ENCODE measurements around the gene FIP1L1. TPM values are rescaled to one million over a fixed set of nuclear protein-coding genes. Genes with fewer than 3 reads are reported as not detected.

Gene FIP1L1
- total RNA-seq, 1 experiment from 2014 or later = 95.0 TPM

DNA sequence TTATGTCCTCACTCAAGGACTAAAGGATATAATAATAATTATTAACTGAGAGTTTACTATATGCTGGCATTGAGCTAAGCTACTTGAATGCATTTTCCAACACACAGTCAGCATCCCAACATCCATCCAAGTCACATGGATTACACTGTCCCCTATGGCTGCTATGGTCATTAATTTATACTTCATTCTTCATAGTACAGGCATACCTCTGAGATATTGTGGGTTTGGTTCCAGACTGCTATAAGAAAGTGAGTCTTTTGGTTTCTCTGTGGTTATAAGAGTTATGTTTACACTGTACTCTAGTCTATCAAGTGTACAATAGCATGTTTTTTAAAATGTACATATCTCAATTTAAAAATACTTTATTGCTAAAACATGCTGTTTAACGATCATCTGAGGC, 124.7 kb downstream of the FIP1L1 start:
- Histone ChIP-seq H3K4me1 (ENCODE audit: low read length) (no peaks in the 10 kb centered on the region), H3K4me3 (ENCODE audit: low read length) (no peak overlapping the region), H3K9me2 (replicated peaks; ENCODE audit: insufficient read depth, low read length) (no peaks in the 10 kb centered on the region), H2AFZ (ENCODE audit: low read length) (no peak overlapping the region), H3K36me3 (ENCODE audit: insufficient read depth, low read length) (no peaks in the 10 kb centered on the region), H3K9me3 (ENCODE audit: low read length) (no peaks in the 10 kb centered on the region), H3K27ac (ENCODE audit: low read length) (no peak overlapping the region), H3K9ac (ENCODE audit: low read length) (no peak overlapping the region), H3K27me3 (ENCODE audit: low read length) (no peaks in the 10 kb centered on the region), H3K79me2 (ENCODE audit: low read length) (no peaks in the 10 kb centered on the region), H3K4me2 (ENCODE audit: low read depth, low read length, poor library complexity, severe bottlenecking) (no peak overlapping the region), H4K20me1 (ENCODE audit: insufficient read depth, low read depth, low read length) (no peaks in the 10 kb centered on the region)
- DNase-seq = no peak

DNA sequence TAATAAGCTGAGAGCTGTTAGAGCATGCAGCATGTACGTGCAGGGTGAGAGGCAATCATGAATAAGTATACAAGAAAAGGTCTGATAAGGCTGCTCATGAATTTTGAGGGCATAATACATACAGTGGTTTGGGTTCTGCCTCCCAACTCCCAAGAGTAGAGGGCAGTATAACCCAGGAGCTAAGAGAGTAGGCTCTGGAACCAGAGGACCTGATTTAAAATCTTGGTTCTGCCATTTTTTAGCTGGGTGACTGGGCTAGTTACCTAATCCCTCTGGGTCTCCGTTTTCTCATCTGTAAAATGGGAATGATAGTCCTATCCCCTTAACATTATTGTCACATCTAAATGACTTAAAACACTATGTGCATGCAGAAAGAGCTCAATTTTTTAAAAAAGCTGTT, 128.5 kb downstream of the FIP1L1 start:
- no peak overlapping the region for H3K4me3 ChIP-seq (ENCODE audit: low read length)
- no peaks in the 10 kb centered on the region for H3K27me3 ChIP-seq (ENCODE audit: low read length)
- H4K20me1 ChIP-seq (ENCODE audit: insufficient read depth, low read depth, low read length) = no peaks in the 10 kb centered on the region
- H3K4me1 ChIP-seq (ENCODE audit: low read length) = no peaks in the 10 kb centered on the region
- H3K9me2 ChIP-seq (replicated peaks; ENCODE audit: insufficient read depth, low read length) = no peaks in the 10 kb centered on the region
- no peaks in the 10 kb centered on the region for H3K9me3 ChIP-seq (ENCODE audit: low read length)
- no peak for DNase-seq
- H2AFZ ChIP-seq (ENCODE audit: low read length) = no peak overlapping the region
- no peak overlapping the region for H3K9ac ChIP-seq (ENCODE audit: low read length)
- H3K4me2 ChIP-seq (ENCODE audit: low read depth, low read length, poor library complexity, severe bottlenecking) = no peak overlapping the region
- no peak overlapping the region for H3K27ac ChIP-seq (ENCODE audit: low read length)
- H3K36me3 ChIP-seq (ENCODE audit: insufficient read depth, low read length) = no peaks in the 10 kb centered on the region
- no peaks in the 10 kb centered on the region for H3K79me2 ChIP-seq (ENCODE audit: low read length)

DNA sequence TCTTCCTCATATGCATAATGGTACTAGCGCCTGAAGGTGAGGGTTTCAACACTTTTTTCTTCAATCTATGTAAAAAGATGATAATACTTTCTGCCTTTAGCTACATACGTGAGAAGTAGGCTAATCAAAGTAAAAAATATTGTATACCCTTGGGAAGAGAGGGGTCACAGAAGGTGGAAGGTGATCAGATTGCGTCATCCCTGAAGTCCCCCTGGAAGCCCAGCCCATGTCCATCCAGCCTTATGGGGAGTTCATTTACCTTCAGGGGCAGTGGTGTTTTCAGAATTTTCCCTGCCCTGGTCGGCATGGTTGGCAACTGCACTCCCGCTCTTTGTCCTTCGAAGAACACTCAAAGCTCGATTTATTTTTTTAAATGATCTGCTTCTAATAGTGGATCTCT, 129.6 kb downstream of the FIP1L1 start:
- Histone ChIP-seq H3K4me2 (ENCODE audit: low read depth, low read length, poor library complexity, severe bottlenecking) (no peak overlapping the region), H3K36me3 (ENCODE audit: insufficient read depth, low read length) (no peaks in the 10 kb centered on the region), H3K9me2 (replicated peaks; ENCODE audit: insufficient read depth, low read length) (no peaks in the 10 kb centered on the region), H3K79me2 (ENCODE audit: low read length) (no peaks in the 10 kb centered on the region), H3K27ac (ENCODE audit: low read length) (no peak overlapping the region), H3K4me1 (ENCODE audit: low read length) (no peaks in the 10 kb centered on the region), H4K20me1 (ENCODE audit: insufficient read depth, low read depth, low read length) (no peaks in the 10 kb centered on the region), H2AFZ (ENCODE audit: low read length) (no peak overlapping the region), H3K9ac (ENCODE audit: low read length) (no peak overlapping the region), H3K4me3 (ENCODE audit: low read length) (no peak overlapping the region), H3K9me3 (ENCODE audit: low read length) (no peaks in the 10 kb centered on the region), H3K27me3 (ENCODE audit: low read length) (no peaks in the 10 kb centered on the region)
- no peak for DNase-seq

DNA sequence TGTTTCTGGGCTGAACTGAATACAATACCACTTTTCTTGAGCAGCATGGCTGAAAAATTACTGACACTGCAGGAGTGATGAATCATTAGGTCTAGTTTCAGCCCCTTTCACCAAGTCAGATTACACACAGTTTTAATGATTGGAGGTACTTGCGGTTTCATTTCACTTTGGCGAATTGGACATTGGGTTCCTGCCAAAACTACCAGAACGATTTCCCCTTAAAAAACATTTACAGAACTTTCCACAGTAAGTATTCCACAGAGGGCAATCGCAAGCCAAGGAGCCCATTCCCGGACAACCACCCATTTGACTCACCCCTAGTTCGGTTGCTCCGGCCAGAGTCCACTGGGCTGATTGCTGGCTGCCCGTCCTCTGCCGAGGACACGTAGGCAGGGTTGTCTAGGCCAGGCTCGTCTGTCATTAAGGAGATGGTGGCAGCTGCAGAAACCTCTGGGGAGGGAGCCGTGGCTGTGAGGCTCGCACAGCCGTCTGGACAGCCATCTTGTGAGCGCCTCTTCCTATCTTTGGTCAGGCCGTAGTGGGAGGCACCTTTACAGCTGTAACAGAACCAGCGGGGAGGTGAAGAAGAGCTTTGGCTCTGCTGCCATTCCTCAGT, 130.3 kb downstream of the FIP1L1 start:
- H3K27ac ChIP-seq (ENCODE audit: low read length) = no peak overlapping the region
- no peaks in the 10 kb centered on the region for H3K9me3 ChIP-seq (ENCODE audit: low read length)
- no peaks in the 10 kb centered on the region for H3K27me3 ChIP-seq (ENCODE audit: low read length)
- no peak for DNase-seq
- H3K9ac ChIP-seq (ENCODE audit: low read length) = no peak overlapping the region
- H3K4me1 ChIP-seq (ENCODE audit: low read length) = no peaks in the 10 kb centered on the region
- H3K4me2 ChIP-seq (ENCODE audit: low read depth, low read length, poor library complexity, severe bottlenecking) = no peak overlapping the region
- H2AFZ ChIP-seq (ENCODE audit: low read length) = no peak overlapping the region
- no peaks in the 10 kb centered on the region for H3K9me2 ChIP-seq (replicated peaks; ENCODE audit: insufficient read depth, low read length)
- no peaks in the 10 kb centered on the region for H3K36me3 ChIP-seq (ENCODE audit: insufficient read depth, low read length)
- no peaks in the 10 kb centered on the region for H4K20me1 ChIP-seq (ENCODE audit: insufficient read depth, low read depth, low read length)
- no peak overlapping the region for H3K4me3 ChIP-seq (ENCODE audit: low read length)
- H3K79me2 ChIP-seq (ENCODE audit: low read length) = no peaks in the 10 kb centered on the region

DNA sequence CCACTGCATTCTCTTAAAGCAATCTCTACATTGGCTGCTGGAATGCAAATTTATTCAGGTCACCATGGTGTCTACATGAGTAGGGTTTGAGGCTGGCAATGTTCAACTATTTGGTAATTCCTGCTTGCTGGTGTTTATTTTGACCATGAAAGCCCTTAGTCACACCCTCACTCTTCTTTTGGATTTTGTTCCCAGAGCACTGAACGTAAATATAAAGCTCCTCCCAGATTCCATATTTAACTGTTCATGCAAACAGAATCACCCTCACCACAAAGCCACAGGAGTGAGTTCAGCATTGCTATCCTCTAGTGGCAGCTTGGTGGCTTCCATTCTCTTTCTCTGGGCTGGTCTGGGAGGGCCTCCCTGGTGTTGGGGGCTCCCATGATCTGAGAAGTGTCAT, 131.0 kb downstream of the FIP1L1 start:
- H3K27me3 ChIP-seq (ENCODE audit: low read length) = no peaks in the 10 kb centered on the region
- H3K27ac ChIP-seq (ENCODE audit: low read length) = no peak overlapping the region
- no peak for DNase-seq
- H3K9ac ChIP-seq (ENCODE audit: low read length) = no peak overlapping the region
- H3K4me1 ChIP-seq (ENCODE audit: low read length) = no peaks in the 10 kb centered on the region
- H3K9me3 ChIP-seq (ENCODE audit: low read length) = no peaks in the 10 kb centered on the region
- H3K36me3 ChIP-seq (ENCODE audit: insufficient read depth, low read length) = no peaks in the 10 kb centered on the region
- H3K79me2 ChIP-seq (ENCODE audit: low read length) = no peaks in the 10 kb centered on the region
- no peak overlapping the region for H3K4me2 ChIP-seq (ENCODE audit: low read depth, low read length, poor library complexity, severe bottlenecking)
- H3K4me3 ChIP-seq (ENCODE audit: low read length) = no peak overlapping the region
- no peaks in the 10 kb centered on the region for H4K20me1 ChIP-seq (ENCODE audit: insufficient read depth, low read depth, low read length)
- no peak overlapping the region for H2AFZ ChIP-seq (ENCODE audit: low read length)
- H3K9me2 ChIP-seq (replicated peaks; ENCODE audit: insufficient read depth, low read length) = no peaks in the 10 kb centered on the region

DNA sequence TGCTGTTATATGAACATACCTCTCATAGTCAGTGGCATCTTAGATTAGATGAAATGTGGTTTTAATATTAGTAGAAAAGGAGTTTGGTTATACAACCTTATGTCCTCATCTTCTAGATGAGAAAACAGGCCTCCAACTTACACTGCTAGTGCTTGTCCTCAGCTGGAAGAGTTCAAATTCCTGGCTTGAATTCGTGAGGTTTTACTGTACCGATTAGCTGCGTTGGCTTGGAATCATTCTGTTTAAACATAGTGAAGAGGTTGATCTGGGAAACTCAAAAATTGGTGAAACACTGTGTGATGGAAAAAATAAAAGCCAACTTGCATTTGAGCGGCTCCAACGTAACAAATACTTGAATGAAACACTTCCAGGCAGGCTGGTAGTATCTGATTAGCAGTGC, 132.9 kb downstream of the FIP1L1 start:
- no peaks in the 10 kb centered on the region for H3K79me2 ChIP-seq (ENCODE audit: low read length)
- H3K9ac ChIP-seq (ENCODE audit: low read length) = no peak overlapping the region
- H4K20me1 ChIP-seq (ENCODE audit: insufficient read depth, low read depth, low read length) = no peaks in the 10 kb centered on the region
- no peak overlapping the region for H3K27ac ChIP-seq (ENCODE audit: low read length)
- no peaks in the 10 kb centered on the region for H3K36me3 ChIP-seq (ENCODE audit: insufficient read depth, low read length)
- DNase-seq = no peak
- H3K27me3 ChIP-seq (ENCODE audit: low read length) = no peaks in the 10 kb centered on the region
- H3K4me3 ChIP-seq (ENCODE audit: low read length) = no peak overlapping the region
- no peak overlapping the region for H3K4me2 ChIP-seq (ENCODE audit: low read depth, low read length, poor library complexity, severe bottlenecking)
- no peaks in the 10 kb centered on the region for H3K4me1 ChIP-seq (ENCODE audit: low read length)
- no peaks in the 10 kb centered on the region for H3K9me2 ChIP-seq (replicated peaks; ENCODE audit: insufficient read depth, low read length)
- H3K9me3 ChIP-seq (ENCODE audit: low read length) = no peaks in the 10 kb centered on the region
- H2AFZ ChIP-seq (ENCODE audit: low read length) = no peak overlapping the region

Other genes with a start within 250 kb of the FIP1L1 start
- gene SCFD2, start 11.6 kb upstream of the FIP1L1 start, total RNA-seq (2014; rRNA removed; shearing (Covaris generic); ENCODE audit: low replicate concordance) = 28.5 and 49.6 TPM in 2 replicates
- gene LNX1, start 213.8 kb downstream of the FIP1L1 start, total RNA-seq (2014; rRNA removed; shearing (Covaris generic); ENCODE audit: low replicate concordance) = not detected in 2 replicates